SK-N-MC (cell line): ENCODE data around the gene MBLAC2.

Experiments
- DNase-seq: peaks from one replicate; pipeline ENCODE4 v3.0.0-alpha.2; 2011; ENCODE audit warnings: low read depth, low spot score
- H3K27ac ChIP-seq: fragments of 200-600 bp; sonication (generic); 2 replicates; pipeline ENCODE4 v1.5.1; 2016; ENCODE audit warnings: mixed run types
- H3K36me3 ChIP-seq: fragments of 200-600 bp; sonication (generic); 2 replicates; pipeline ENCODE4 v1.6.1; 2017; ENCODE audit warnings: antibody characterized with exemption, low read length, mixed read lengths; ENCODE audit not compliant: insufficient read depth
- H3K4me3 ChIP-seq: fragments of 200-600 bp; sonication (generic); 2 replicates; pipeline ENCODE4 v1.5.1; 2016
- H3K9ac ChIP-seq: fragments of 200-600 bp; sonication (generic); 2 replicates; pipeline ENCODE4 v1.8.0; 2017; ENCODE audit warnings: mixed run types, mixed read lengths; ENCODE audit not compliant: insufficient read length
- H3K9me3 ChIP-seq: fragments of 200-600 bp; sonication (generic); 2 replicates; pipeline ENCODE4 v1.6.1; 2017; ENCODE audit warnings: low read depth, mild to moderate bottlenecking, antibody characterized with exemption, low read length, moderate library complexity, mixed read lengths
- EZH2 ChIP-seq: fragments of 200-600 bp; sonication (generic); IDR thresholded peaks from one replicate; pipeline ENCODE4 v1.6.1; 2017; ENCODE audit warnings: antibody characterized with exemption
- FOXP2 ChIP-seq: optimal IDR thresholded peaks from 2 replicates; pipeline ENCODE3; 2011; ENCODE audit warnings: mild to moderate bottlenecking, moderate library complexity; ENCODE audit not compliant: insufficient read depth; ENCODE audit errors: extremely low read length, control extremely low read depth
- POLR2AphosphoS5 ChIP-seq: IDR thresholded peaks from 2 replicates; pipeline ENCODE4 v1.6.1; 2012; ENCODE audit warnings: mild to moderate bottlenecking, low read depth, low read length, borderline replicate concordance

Gene MBLAC2

GRCh38 chr5:90495146-90495545 is 20.6 kb upstream of the MBLAC2 start:
- H3K27ac ChIP-seq: no peak overlapping the region
- no peak for TF ChIP-seq FOXP2
- no peak for TF ChIP-seq POLR2AphosphoS5
- no peak for TF ChIP-seq EZH2
- H3K36me3 ChIP-seq: peaks cover 70% of the 10 kb centered on the region

GRCh38 chr5:90494043-90494442 is 19.5 kb upstream of the MBLAC2 start:
- Histone ChIP-seq H3K36me3 (peaks cover 66% of the 10 kb centered on the region), H3K9ac (no peak overlapping the region), H3K4me3 (no peak overlapping the region), H3K9me3 (no peaks in the 10 kb centered on the region), H3K27ac (no peak overlapping the region)
- TF ChIP-seq FOXP2 (no peak), EZH2 (no peak), POLR2AphosphoS5 (no peak)
- DNase-seq: no peak

More at GRCh38 chr5:90495146-90495545, 20.6 kb upstream of the MBLAC2 start:
- no peaks in the 10 kb centered on the region for H3K9me3 ChIP-seq
- H3K4me3 ChIP-seq: no peak overlapping the region
- no peak for DNase-seq
- no peak overlapping the region for H3K9ac ChIP-seq

- no peak for DNase-seq
- Histone ChIP-seq H3K36me3 (peaks cover 52% of the 10 kb centered on the region), H3K9ac (peak overlapping the region; percentile 35)
Observed at GRCh38 chr5:90488791-90489190, 14.2 kb upstream of the MBLAC2 start.

GRCh38 chr5:90484540-90484939 is 10.0 kb upstream of the MBLAC2 start:
- Histone ChIP-seq H3K4me3 (no peak overlapping the region), H3K9ac (no peak overlapping the region), H3K9me3 (no peaks in the 10 kb centered on the region), H3K36me3 (peaks cover 43% of the 10 kb centered on the region), H3K27ac (no peak overlapping the region)
- TF ChIP-seq POLR2AphosphoS5: no peak
- no peak for TF ChIP-seq FOXP2
- TF ChIP-seq EZH2: no peak
- DNase-seq: no peak

More at GRCh38 chr5:90488791-90489190, 14.2 kb upstream of the MBLAC2 start:
- Histone ChIP-seq H3K27ac (peak overlapping the region; percentile 65), H3K4me3 (0 out of 2 replicates have a peak overlapping the region, but pooled peaks have one; percentile 24), H3K9me3 (no peaks in the 10 kb centered on the region)
- TF ChIP-seq EZH2 (no peak), POLR2AphosphoS5 (no peak), FOXP2 (no peak)

- Histone ChIP-seq H3K27ac (no peak overlapping the region), H3K9me3 (no peaks in the 10 kb centered on the region), H3K4me3 (no peak overlapping the region), H3K36me3 (peaks cover 46% of the 10 kb centered on the region), H3K9ac (no peak overlapping the region)
- DNase-seq: no peak
- TF ChIP-seq FOXP2: no peak
- no peak for TF ChIP-seq EZH2
- no peak for TF ChIP-seq POLR2AphosphoS5
Observed at GRCh38 chr5:90483206-90483605, 8.6 kb upstream of the MBLAC2 start.

GRCh38 chr5:90480699-90481098 is 6.1 kb upstream of the MBLAC2 start:
- Histone ChIP-seq H3K9me3 (no peaks in the 10 kb centered on the region), H3K4me3 (no peak overlapping the region), H3K36me3 (peaks cover 34% of the 10 kb centered on the region), H3K27ac (no peak overlapping the region), H3K9ac (no peak overlapping the region)
- TF ChIP-seq POLR2AphosphoS5 (no peak), FOXP2 (no peak), EZH2 (no peak)
- no peak for DNase-seq

- no peak overlapping the region for H3K27ac ChIP-seq
- H3K4me3 ChIP-seq: no peak overlapping the region
- TF ChIP-seq EZH2 (no peak), POLR2AphosphoS5 (no peak), FOXP2 (no peak)
- H3K9me3 ChIP-seq: no peaks in the 10 kb centered on the region
- H3K36me3 ChIP-seq: peaks cover 28% of the 10 kb centered on the region
- no peak for DNase-seq
- no peak overlapping the region for H3K9ac ChIP-seq
Observed at GRCh38 chr5:90479611-90480385, 5.2 kb upstream of the MBLAC2 start.

- Histone ChIP-seq H3K36me3 (peaks cover 28% of the 10 kb centered on the region), H3K27ac (no peak overlapping the region), H3K9ac (no peak overlapping the region), H3K4me3 (no peak overlapping the region), H3K9me3 (no peaks in the 10 kb centered on the region)
- TF ChIP-seq POLR2AphosphoS5: no peak
- TF ChIP-seq FOXP2: no peak
- TF ChIP-seq EZH2: no peak
- no peak for DNase-seq
Observed at GRCh38 chr5:90477621-90478215, 3.1 kb upstream of the MBLAC2 start.
